ENCODE results near the gene CCDC30.
A peak's percentile ranks its signal among the peaks of the same experiment; 100 is the strongest.
"Not testable (repeated sequence)": the region's sequence is repeated elsewhere in the genome, so short reads cannot be mapped to it uniquely, and the experiment has no call there.

CCDC30 gene

DNA sequence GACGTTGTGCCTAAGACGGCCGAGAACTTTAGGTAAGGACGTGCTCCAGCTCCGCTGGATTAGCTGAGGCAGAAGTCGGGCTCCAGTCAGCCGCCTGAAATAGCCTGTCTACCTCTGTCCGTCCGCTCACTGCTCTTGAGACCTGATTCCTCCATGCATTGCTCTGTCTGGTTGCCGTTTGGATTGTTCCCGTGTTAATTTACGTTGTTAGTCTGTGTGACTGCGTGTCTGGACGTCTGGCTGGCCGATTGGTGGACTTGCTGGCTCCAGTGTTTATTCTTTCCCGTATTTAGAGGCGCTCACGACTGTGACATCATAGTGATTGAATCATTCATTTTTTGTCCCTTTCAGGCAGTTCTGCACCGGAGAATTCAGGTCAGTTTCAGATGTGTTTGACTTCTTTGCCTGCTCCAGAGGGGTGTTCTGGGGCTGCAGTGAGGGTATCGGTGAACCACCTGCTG is 195.8 kb downstream of the CCDC30 start:
- no peak for DNase-seq

DNA sequence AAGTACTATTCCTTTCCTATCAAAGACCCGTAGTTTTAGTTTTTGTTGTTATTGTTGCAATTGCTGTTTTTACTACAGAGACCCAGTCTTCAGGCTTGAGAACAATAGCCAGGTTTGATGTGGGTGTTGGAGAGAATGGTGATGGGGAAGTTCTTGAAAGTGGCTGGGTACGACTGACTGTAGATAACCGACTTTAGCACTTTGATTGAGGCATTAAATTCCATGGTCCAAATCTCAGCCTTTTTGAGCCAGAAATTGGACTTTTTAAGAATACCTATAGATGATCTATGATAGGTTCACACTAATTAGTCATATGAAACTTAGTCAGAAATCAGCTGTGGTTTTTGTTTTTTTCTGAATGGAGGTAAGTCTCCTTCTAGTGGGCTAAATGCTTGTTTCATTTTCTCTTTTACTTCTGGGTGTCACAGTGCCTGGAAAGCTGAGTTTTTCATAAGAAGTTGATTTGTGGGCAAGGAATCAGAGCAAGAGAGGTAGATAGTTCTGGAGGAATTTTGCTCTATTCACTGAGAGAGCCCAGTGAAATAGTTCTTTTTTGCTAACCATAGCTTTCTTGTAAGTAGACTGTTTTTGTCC is 197.9 kb downstream of the CCDC30 start:
- no peak for DNase-seq

GRCh38 chr1:42669936-42670335 is 206.8 kb downstream of the CCDC30 start:
- no peak for DNase-seq

- no peak for DNase-seq
These were observed 207.3 kb downstream of the CCDC30 start for GRCh38 chr1:42670425-42670824.

- DNase-seq = no peak
These were observed 211.1 kb downstream of the CCDC30 start for GRCh38 chr1:42674214-42674613.

- no peak for DNase-seq
These were observed 211.6 kb downstream of the CCDC30 start for GRCh38 chr1:42674682-42675081.

- no peak for DNase-seq
These were observed 212.4 kb downstream of the CCDC30 start for GRCh38 chr1:42675467-42675866.

DNA sequence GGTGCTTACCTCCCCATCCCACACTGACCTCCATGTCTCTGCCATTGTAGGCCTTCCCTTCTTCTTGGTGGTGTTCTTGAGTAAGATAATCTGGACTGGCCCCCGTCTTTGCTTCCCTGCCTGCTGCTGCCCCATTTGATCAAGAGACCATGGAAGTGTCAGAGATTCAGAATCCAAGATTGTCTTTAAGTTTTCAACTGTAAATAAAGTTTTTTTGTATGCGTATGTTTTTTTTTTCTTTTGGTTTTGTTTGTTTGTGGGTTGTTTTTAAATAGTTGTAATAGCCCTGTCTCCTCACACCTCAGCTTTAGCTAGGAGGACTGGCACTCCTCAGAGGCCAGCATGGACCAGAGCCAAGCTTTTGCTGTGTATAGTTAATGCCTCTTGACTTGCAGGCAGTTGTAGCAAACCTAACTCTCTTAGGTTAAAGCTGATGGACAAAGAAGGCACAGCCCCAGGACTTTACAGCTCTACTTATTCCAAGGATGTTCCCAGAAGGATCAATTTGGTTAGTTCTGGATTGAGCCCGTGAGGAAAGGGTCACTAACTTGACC is 213.5 kb downstream of the CCDC30 start:
- DNase-seq = no peak

DNA sequence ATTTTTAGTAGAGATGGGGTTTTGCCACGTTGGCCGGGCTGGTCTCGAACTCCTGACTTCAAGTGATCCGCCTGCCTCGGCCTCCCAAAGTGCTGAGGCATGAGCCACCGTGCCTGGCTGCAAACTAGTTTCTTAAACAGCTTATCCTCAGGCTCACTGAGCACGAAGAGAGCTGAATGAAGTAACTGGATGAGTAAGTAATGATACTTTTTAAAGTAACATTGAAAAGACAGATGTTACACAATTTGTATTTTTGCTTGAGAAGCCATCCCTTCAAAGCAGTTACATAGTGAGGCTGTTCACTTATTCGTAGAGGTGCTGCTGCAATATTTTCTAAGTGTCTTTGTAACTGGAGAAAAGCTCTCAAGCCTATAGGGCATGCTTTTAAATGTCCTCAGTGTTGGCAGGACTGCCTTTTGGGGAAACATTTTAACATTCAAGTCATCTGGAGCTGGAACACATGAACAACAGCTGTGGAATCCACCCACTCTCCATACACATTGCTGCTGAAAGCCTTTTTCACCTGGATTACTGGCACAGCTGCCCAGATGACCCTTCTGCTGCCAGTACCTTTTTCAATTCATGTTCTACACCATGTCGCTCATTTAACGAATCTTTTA is 216.4 kb downstream of the CCDC30 start:
- no peak for DNase-seq

DNA sequence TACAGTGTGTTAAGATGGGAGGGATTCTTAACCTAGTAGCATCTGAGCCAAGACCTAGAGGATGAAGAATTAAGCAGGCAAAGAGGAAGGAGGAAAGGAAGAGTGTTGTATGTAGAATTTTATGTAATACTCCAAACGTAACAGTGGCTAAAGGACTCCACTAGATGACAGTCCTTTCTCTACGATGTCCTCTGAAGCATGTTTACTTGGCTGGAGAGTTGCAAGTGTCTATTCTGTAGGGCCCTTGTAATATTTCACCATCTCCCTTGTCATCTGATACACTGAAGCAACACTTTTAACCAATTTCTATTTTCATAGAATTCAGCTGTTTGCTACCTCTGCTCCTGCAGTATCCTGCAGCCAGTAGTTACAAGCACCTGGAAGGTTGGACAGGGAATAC is 217.0 kb downstream of the CCDC30 start:
- DNase-seq = no peak

DNA sequence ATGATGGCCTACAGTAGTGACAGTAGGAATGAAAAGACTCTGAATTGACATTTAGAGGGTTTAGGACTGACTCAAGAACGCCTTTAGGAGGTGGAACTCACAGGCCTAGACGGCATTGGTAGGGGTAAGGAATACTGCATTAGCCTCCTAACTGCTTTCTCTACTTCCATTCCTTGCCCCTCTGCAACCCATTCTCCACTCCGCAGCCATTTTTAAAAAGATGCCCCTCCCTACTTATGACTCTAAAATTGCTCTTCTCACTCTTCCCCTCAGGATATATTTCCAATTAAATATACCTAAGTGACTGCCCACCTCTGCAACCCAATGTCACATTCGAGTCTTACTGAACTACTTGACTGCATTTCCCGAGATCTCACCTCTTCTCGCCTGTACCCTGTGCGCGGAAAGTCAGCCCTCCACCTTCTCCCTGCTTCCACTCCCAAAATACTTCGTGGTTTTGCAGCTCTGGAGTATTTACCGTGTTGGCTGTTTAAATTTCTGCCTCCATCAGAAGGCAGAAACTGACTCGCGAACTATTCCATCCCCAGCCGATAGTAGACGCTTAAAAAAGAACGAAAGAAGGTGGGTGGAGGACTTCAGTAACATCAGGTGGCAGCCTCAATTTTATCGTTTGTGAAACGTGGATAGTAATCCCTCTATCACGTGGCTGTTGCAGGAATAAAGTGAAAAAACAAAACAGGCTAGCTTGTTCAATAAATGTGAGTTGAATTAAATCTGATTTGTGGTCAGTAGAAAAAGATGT is 218.0 kb downstream of the CCDC30 start:
- DNase-seq = peak; percentile 56

DNA sequence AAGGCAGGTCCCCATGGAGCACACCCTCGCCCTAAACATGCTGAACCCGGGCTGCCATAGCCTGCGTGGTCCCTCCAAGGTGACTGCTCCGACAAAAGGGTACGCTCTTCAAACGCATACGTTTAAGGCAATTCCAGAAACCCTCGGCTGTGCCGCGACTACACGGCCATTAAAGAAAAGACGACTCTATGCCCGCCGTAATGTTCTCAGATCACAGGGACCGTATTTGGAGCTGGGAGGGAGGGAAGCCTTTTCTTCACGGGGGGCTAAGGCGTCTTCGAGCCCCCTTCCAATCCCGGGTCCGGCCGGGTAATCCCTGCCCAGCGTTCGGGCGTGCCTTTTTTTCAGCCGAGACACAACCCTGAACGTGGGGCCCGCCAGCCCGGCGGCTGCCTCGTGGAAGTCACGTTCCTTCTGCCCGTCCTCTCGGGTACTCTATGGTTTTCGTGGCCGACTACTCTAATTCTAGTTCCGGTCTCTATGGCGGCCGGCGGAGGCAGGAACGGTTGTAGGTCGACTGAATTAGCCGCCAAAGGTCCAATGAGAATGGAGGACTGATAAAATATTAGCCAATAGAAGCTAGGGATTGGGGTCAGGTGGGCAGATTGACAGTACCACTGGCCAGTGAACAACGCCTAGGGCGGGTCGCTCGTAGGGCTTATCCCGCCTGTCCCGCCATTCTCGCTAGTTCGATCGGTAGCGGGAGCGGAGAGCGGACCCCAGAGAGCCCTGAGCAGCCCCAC is 218.8 kb downstream of the CCDC30 start, which contains the start of gene YBX1:
Gene YBX1, plus strand, starts transcription at position 678 of the 743 bp plus-strand sequence. CDS start 148 bp downstream, outside the sequence.
- DNase-seq = peak; percentile 99

- not testable (repeated sequence) for DNase-seq
These were observed 219.3 kb downstream of the CCDC30 start for GRCh38 chr1:42682484-42682738.

- peak; percentile 83 for DNase-seq
These were observed 219.8 kb downstream of the CCDC30 start for GRCh38 chr1:42682739-42683531.

DNA sequence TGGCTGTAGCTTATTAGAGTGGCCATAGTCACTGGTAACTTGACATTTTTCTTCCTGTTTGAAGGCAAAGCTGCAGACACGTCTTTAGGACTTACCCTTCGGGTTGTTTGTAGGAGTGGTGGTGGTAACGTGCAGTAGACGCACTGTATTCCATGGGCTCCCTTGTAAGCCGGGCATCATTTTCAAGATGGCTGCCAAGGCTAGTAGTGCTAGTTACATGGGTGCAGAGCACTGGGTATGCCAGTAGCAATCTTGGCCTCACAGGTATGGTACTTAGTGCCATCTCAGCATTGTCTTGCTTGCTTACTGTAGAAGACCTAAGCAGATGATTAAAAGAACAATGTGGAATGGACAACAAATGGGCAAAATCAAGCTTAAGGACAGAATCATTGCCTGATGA is 221.1 kb downstream of the CCDC30 start:
- peak; percentile 58 for DNase-seq

DNA sequence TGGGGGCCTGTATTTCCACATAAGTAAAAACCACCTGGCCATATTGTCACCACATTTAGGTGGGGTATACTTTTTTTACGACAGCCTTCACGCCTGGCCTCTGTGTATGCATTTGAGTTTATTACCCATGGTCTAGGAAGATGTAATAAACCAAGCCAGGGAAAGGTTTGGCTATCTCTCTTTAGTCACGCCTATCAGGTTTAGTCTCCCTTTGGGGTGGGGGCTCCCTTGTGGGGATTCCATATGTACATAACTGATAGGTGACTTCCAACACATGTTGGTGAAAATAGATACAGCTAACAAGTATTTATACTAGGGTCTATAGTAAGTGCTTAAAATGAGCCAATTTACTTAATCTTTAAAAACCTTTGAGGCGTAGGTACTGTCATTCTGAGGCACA is 223.3 kb downstream of the CCDC30 start:
- no peak for DNase-seq

- no peak for DNase-seq
These were observed 226.8 kb downstream of the CCDC30 start for GRCh38 chr1:42689912-42690311.

- DNase-seq = no peak
These were observed 227.5 kb downstream of the CCDC30 start for GRCh38 chr1:42690477-42691156.

DNA sequence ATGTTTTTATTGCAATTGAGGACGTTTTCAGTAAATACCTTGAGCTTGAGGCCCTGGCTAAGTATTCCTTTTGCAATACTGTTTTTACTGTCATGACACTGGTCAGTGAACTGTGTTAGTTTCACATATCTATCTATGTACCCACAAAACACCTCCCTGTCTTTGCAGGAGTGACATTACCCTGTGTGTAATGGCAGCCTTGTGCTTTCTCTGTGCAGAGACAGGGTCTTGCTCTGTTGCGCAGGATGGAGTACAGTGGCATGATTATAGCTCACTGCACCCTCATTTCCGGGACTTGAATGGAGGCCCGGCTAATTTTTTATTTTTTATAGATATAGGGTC is 228.0 kb downstream of the CCDC30 start:
- DNase-seq = no peak

DNA sequence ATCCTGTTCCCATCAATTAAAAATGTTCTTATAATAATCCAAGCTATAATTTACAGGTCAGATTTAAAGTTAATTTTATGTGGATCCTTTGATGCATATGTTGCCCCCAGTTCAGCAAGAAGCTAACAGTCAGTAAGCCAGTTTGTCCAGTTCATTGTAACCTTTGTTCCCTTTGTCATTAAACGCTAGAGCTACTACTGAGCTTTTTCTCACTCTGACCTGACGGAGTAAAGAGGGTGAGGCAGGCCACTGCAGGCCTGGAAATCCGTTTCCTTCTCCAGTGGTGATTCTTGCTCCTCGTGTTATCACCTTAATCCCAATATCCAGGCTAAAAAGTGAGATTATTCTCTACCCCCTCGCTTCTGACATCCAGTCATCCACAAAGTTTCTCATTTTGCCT is 229.4 kb downstream of the CCDC30 start:
- DNase-seq = no peak

DNA sequence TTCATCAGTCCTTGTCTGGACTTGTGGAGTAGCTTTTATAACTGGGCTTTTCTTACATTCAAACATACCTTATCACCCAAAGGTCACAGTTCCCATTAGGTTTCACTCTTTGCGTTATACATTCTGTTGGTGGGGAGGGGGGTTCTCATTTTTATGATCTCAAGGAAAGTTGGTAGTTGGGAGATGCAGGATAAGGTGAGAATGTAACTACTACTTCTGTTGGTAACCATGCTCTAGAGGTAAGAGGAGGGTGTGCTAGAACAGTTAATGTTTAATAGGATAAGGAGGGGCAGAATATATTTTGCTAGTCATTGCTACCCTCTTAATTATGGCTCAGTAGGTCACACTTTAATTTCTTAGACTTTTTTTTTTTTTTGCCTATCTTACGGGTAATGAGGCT is 229.8 kb downstream of the CCDC30 start:
- no peak for DNase-seq
